B cell (primary cell): Measurements from ENCODE around the gene ITCH.

Source experiments
- CTCF ChIP-seq: fragments of 200-600 bp; IDR thresholded peaks from one replicate; pipeline ENCODE4 v1.8.0; 2022; ENCODE audit warnings: antibody characterized with exemption, mild to moderate bottlenecking
- EZH2 ChIP-seq: IDR thresholded peaks from 2 replicates; pipeline ENCODE4 v1.6.1; 2012; ENCODE audit warnings: borderline replicate concordance, low read depth, mild to moderate bottlenecking, moderate library complexity, low read length; ENCODE audit not compliant: insufficient read depth, poor library complexity, severe bottlenecking

GRCh38 chr20:34322267-34323105, 40.6 kb upstream of the ITCH start:
- TF ChIP-seq CTCF (no peak), EZH2 (no peak)
